Calu3 (cell line): ENCODE measurements around the gene FRAS1. TPM values are rescaled to one million over a fixed set of nuclear protein-coding genes. Genes with fewer than 3 reads are reported as not detected.

Experiments used
- BruUV-seq: library from RNA; stranded (reverse); fragments of 400-500 nt; replicated peaks from 2 replicates; lab custom pipeline; 2021; lab: Mats Ljungman, UMichigan
- CTCF ChIA-PET: fragments of 300-600 bp; sonication (Branson Sonifier 250); formaldehyde crosslinking; loops from one replicate; lab custom pipeline; 2022; ENCODE audit warnings: antibody characterized with exemption; lab: Charles Lee
- DNase-seq: peaks from one replicate; pipeline ENCODE4 v3.0.0; 2022
- H3K27ac Mint-ChIP-seq: one replicate; pipeline ENCODE4 v1.8.0; 2022; ENCODE audit warnings: mixed read lengths; ENCODE audit not compliant: unreplicated experiment
- H3K27me3 Mint-ChIP-seq: one replicate; pipeline ENCODE4 v1.8.0; 2022; ENCODE audit warnings: mixed read lengths; ENCODE audit not compliant: unreplicated experiment
- H3K36me3 Mint-ChIP-seq: one replicate; pipeline ENCODE4 v1.8.0; 2022; ENCODE audit warnings: mild to moderate bottlenecking, moderate library complexity, mixed read lengths; ENCODE audit not compliant: insufficient read depth, unreplicated experiment
- H3K4me1 Mint-ChIP-seq: one replicate; pipeline ENCODE4 v1.8.0; 2022; ENCODE audit warnings: mild to moderate bottlenecking, low read depth, mixed read lengths; ENCODE audit not compliant: unreplicated experiment
- H3K4me3 Mint-ChIP-seq: one replicate; pipeline ENCODE4 v1.8.0; 2022; ENCODE audit warnings: mild to moderate bottlenecking, low read depth, moderate library complexity, mixed read lengths; ENCODE audit not compliant: unreplicated experiment
- H3K9me3 Mint-ChIP-seq: one replicate; pipeline ENCODE4 v1.8.0; 2022; ENCODE audit warnings: low read depth, mixed read lengths; ENCODE audit not compliant: unreplicated experiment
- intact Hi-C: fragments of 100-400 bp; cut with micrococcal nuclease; formaldehyde crosslinking; loops from one replicate; pipeline ENCODE4 v1.10.0; 2022; ENCODE audit not compliant: unreplicated experiment
- total RNA-seq: library from RNA; stranded (reverse); gene quantifications from 2 replicates; pipeline ENCODE4 v1.2.3, GENCODE V29; 2022
- TF ChIP-seq, protein P1 (sequence below): fragments of 200-600 bp; IDR thresholded peaks from one replicate; pipeline ENCODE4 v1.8.0; 2022; ENCODE audit warnings: antibody characterized with exemption; ENCODE audit not compliant: unreplicated experiment

The FRAS1 gene
- total RNA-seq, 1 experiment from 2014 or later = 29.4 TPM

DNA sequence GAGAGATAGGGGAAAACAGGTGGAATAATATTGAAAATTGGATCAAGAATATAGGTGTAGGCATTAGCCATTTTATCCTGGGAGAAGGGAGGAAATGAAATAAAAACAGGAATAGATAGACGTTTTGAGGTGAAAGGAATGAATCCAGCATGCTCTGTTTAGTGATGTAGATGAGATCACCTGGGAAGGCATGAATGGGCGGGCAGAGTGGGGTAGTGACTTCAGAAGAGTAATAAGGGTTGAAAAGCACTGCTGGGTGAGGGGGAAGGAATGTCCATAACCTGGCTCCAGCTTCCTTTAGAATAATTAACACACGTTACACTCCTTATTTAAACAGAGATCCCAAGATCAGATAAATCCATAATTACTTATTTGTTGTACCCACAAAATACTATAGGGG lies 303.3 kb downstream of the FRAS1 start:
- H3K27me3 Mint-ChIP-seq = no peaks in the 10 kb centered on the region
- H3K9me3 Mint-ChIP-seq = no peaks in the 10 kb centered on the region
- no peak for DNase-seq
- intact Hi-C loops = no loop called here
- TF ChIP-seq, protein P1, sequence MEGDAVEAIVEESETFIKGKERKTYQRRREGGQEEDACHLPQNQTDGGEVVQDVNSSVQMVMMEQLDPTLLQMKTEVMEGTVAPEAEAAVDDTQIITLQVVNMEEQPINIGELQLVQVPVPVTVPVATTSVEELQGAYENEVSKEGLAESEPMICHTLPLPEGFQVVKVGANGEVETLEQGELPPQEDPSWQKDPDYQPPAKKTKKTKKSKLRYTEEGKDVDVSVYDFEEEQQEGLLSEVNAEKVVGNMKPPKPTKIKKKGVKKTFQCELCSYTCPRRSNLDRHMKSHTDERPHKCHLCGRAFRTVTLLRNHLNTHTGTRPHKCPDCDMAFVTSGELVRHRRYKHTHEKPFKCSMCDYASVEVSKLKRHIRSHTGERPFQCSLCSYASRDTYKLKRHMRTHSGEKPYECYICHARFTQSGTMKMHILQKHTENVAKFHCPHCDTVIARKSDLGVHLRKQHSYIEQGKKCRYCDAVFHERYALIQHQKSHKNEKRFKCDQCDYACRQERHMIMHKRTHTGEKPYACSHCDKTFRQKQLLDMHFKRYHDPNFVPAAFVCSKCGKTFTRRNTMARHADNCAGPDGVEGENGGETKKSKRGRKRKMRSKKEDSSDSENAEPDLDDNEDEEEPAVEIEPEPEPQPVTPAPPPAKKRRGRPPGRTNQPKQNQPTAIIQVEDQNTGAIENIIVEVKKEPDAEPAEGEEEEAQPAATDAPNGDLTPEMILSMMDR = no peak
- no peaks in the 10 kb centered on the region for H3K4me1 Mint-ChIP-seq
- CTCF ChIA-PET = no interaction called here
- no peak overlapping the region for H3K27ac Mint-ChIP-seq
- no peaks in the 10 kb centered on the region for H3K36me3 Mint-ChIP-seq
- no TSS peak for BruUV-seq
- H3K4me3 Mint-ChIP-seq = no peak overlapping the region

DNA sequence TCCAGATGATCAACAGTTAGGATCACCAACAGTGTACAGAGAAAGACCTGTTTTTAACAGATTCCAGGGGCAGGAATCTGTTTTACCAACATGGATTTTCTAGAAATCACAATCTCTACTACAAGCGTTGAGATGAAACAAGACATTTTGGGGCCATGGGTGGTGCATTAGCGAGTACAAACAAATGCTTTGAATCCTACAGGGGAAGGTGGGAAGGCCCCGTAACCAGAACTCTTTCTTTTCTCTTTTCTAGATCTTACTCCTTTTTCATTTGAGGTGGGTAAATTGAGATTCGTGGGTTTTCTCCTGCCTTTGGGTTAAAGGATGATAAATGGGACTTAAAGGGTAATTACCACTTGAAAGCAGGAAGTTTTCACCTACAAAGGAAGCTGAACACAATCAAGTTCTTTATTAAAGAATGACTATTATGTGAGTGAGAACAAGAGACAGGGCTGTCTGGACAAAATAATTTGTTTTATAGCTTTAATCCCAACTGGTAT lies 304.5 kb downstream of the FRAS1 start:
- CTCF ChIA-PET = no interaction called here
- TF ChIP-seq, protein P1 = no peak
- no peak for DNase-seq
- H3K4me3 Mint-ChIP-seq = no peak overlapping the region
- no peaks in the 10 kb centered on the region for H3K9me3 Mint-ChIP-seq
- intact Hi-C loops = no loop called here
- no peak overlapping the region for H3K27ac Mint-ChIP-seq
- no peaks in the 10 kb centered on the region for H3K4me1 Mint-ChIP-seq
- H3K27me3 Mint-ChIP-seq = no peaks in the 10 kb centered on the region
- no peaks in the 10 kb centered on the region for H3K36me3 Mint-ChIP-seq
- BruUV-seq = no TSS peak

DNA sequence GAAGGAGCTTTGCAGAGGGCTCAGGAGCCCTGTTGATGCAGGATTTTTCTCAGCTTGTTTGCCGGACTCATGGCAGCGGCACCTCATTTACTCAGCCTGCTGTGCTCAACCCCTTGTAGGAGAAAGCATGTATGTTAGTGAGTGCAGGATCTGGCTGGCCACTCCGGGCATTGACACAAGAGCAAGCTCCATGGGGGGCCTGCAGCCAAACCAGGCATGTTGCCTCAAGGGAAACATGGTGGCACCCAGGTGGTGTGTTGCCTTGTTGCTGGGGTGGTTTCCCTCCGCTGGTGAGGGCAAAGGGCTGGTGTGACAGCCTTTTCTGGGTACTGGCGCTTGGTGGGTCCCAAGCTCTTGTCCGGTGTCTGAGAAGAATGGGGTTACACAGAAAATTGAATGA lies 305.2 kb downstream of the FRAS1 start:
- TF ChIP-seq, protein P1 = no peak
- H3K4me1 Mint-ChIP-seq = no peaks in the 10 kb centered on the region
- H3K27me3 Mint-ChIP-seq = no peaks in the 10 kb centered on the region
- CTCF ChIA-PET = no interaction called here
- H3K9me3 Mint-ChIP-seq = no peaks in the 10 kb centered on the region
- no peak overlapping the region for H3K27ac Mint-ChIP-seq
- H3K36me3 Mint-ChIP-seq = no peaks in the 10 kb centered on the region
- DNase-seq = no peak
- intact Hi-C loops = no loop called here
- BruUV-seq = no TSS peak
- no peak overlapping the region for H3K4me3 Mint-ChIP-seq

DNA sequence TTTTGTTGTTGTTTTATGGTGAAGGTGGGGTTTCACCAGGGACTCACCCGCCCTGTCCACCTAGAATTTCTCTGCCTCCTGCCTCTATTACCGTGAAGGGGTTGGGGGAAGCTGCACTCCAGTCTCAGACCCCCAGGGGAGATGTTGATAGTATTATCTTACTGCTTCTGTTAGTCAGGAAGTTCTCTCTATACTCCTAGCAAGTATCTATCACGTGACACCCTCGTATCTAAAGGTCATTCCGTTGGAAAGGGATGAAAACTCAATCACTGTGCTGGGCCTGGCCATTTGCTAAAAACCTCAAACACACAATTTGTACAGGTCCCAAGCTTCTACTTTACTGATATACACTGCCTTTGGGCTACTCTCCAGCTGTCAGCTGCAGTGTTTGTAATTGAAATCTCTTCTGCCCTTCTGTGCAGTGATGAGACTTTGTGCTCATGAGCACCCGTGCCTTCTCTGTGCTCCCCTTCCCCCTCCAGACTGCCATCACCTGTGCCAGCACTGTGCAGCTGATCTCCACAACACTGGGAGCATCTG lies 306.0 kb downstream of the FRAS1 start:
- CTCF ChIA-PET = no interaction called here

More for the DNA sequence above, 306.0 kb downstream of the FRAS1 start:
- no peak for DNase-seq
- Mint-ChIP-seq H3K9me3 (no peaks in the 10 kb centered on the region), H3K4me3 (no peak overlapping the region), H3K4me1 (no peaks in the 10 kb centered on the region), H3K27ac (no peak overlapping the region), H3K27me3 (no peaks in the 10 kb centered on the region), H3K36me3 (no peaks in the 10 kb centered on the region)
- intact Hi-C loops = no loop called here
- BruUV-seq = no TSS peak
- TF ChIP-seq, protein P1 = no peak
